HG03196 (cell line): ENCODE results near the gene SUV39H1.
"Not testable (repeated sequence)": the region's sequence is repeated elsewhere in the genome, so short reads cannot be mapped to it uniquely, and the experiment has no call there.

Experiments used
- ATAC-seq: cut with Tn5 transposase; IDR thresholded peaks from one replicate; pipeline ENCODE4 v1.9.1; 2021; ENCODE audit not compliant: unreplicated experiment

SUV39H1 gene

GRCh38 chrX:48696301-48696908 is at the start of gene SUV39H1:
TSS of gene SUV39H1 (plus strand) at chrX:48696734. CDS start at chrX:48696785, 51 bp downstream.
- peak; percentile 84 for ATAC-seq

GRCh38 chrX:48648336-48648751 is 48.2 kb upstream of the SUV39H1 start:
- no peak for ATAC-seq

- no peak for ATAC-seq
Measured at GRCh38 chrX:48649102-48649501, 47.4 kb upstream of the SUV39H1 start.

- not testable (repeated sequence) for ATAC-seq
Measured at GRCh38 chrX:48652055-48652579, 44.4 kb upstream of the SUV39H1 start.

- ATAC-seq, result not testable (repeated sequence)
Measured at GRCh38 chrX:48654746-48655145, 41.8 kb upstream of the SUV39H1 start.

- ATAC-seq, result not testable (repeated sequence)
Measured at GRCh38 chrX:48659686-48660085, 36.8 kb upstream of the SUV39H1 start.

GRCh38 chrX:48663241-48663640 is 33.3 kb upstream of the SUV39H1 start:
- no peak for ATAC-seq

- ATAC-seq, result no peak
Measured at GRCh38 chrX:48664156-48664555, 32.4 kb upstream of the SUV39H1 start.

- ATAC-seq, result no peak
Measured at GRCh38 chrX:48665991-48666390, 30.5 kb upstream of the SUV39H1 start.

- no peak for ATAC-seq
Measured at GRCh38 chrX:48666649-48667048, 29.9 kb upstream of the SUV39H1 start.

GRCh38 chrX:48667509-48667908 is 29.0 kb upstream of the SUV39H1 start:
- ATAC-seq, result no peak

- not testable (repeated sequence) for ATAC-seq
Measured at GRCh38 chrX:48668187-48668586, 28.3 kb upstream of the SUV39H1 start.

GRCh38 chrX:48676106-48676892 is 20.2 kb upstream of the SUV39H1 start:
- peak; percentile 83 for ATAC-seq

- ATAC-seq, result peak; percentile 18
Measured at GRCh38 chrX:48676893-48677270, 19.7 kb upstream of the SUV39H1 start.

GRCh38 chrX:48677516-48677915 is 19.0 kb upstream of the SUV39H1 start:
- ATAC-seq, result no peak

- ATAC-seq, result not testable (repeated sequence)
Measured at GRCh38 chrX:48680467-48680866, 16.1 kb upstream of the SUV39H1 start.

- not testable (repeated sequence) for ATAC-seq
Measured at GRCh38 chrX:48680925-48681324, 15.6 kb upstream of the SUV39H1 start.

- no peak for ATAC-seq
Measured at GRCh38 chrX:48681539-48682183, 14.9 kb upstream of the SUV39H1 start.

- ATAC-seq, result not testable (repeated sequence)
Measured at GRCh38 chrX:48682795-48683194, 13.7 kb upstream of the SUV39H1 start.

GRCh38 chrX:48683411-48683982 is 13.0 kb upstream of the SUV39H1 start, which contains the start of gene WAS:
TSS of gene WAS (plus strand) at chrX:48683799. CDS start at chrX:48683854, 55 bp downstream.
- ATAC-seq, result no peak

GRCh38 chrX:48684134-48684533 is 12.4 kb upstream of the SUV39H1 start:
- ATAC-seq, result no peak
